Heart right ventricle (tissue), 16 donors: ENCODE measurements around the gene MCF2L2. TPM values are rescaled to one million over a fixed set of nuclear protein-coding genes. Genes with fewer than 3 reads are reported as not detected.
"Not testable (repeated sequence)": the region's sequence is repeated elsewhere in the genome, so short reads cannot be mapped to it uniquely, and the experiment has no call there.

ENCODE experiments used
- ATAC-seq, 8 donors: fragments of 200-7000 bp; cut with Tn5 transposase; one replicate each; pipeline ENCODE4 v1.9.1; 2020; ENCODE audit warnings: mild to moderate bottlenecking in 8 of 8, moderate library complexity in 8 of 8, moderate number of reproducible peaks in 1 of 8
- DNase-seq, 2 donors: peaks; one replicate each; pipeline ENCODE4 v3.0.0-alpha.2; 2020
- H3K27ac ChIP-seq, 10 donors: fragments of 200-600 bp; sonication (generic) in 2 of 10; one replicate each; pipeline versions ENCODE4 v1.5.0 to v1.8.0; 2020 to 2022; ENCODE audit warnings: mild to moderate bottlenecking in 3 of 10
- H3K27me3 ChIP-seq, 7 donors: fragments of 200-600 bp; one replicate each; pipeline ENCODE4 v1.8.0; 2021 to 2022; ENCODE audit warnings: mild to moderate bottlenecking in 2 of 7
- H3K36me3 ChIP-seq, 9 donors: fragments of 200-600 bp; sonication (generic) in 1 of 9; one replicate each; pipeline versions ENCODE4 v1.5.0 to v1.8.0; 2020 to 2022; ENCODE audit warnings: mild to moderate bottlenecking in 2 of 9
- H3K4me1 ChIP-seq, 9 donors: fragments of 200-600 bp; sonication (generic) in 1 of 9; one replicate each; pipeline versions ENCODE4 v1.5.0 to v1.8.0; 2020 to 2022; ENCODE audit warnings: mild to moderate bottlenecking in 4 of 9
- H3K4me3 ChIP-seq, 10 donors: fragments of 200-600 bp; sonication (generic) in 2 of 10; one replicate each; pipeline versions ENCODE4 v1.5.0 to v1.8.0; 2020 to 2022; ENCODE audit warnings: mild to moderate bottlenecking in 7 of 10, moderate library complexity in 2 of 10
- H3K9me3 ChIP-seq, 11 donors: fragments of 200-600 bp in 10 of 11; sonication (generic) in 2 of 11; one replicate each; pipeline versions ENCODE4 v1.5.0 to v1.8.0; 2013 to 2022; ENCODE audit warnings: mild to moderate bottlenecking in 2 of 11, control low read depth in 1 of 11, moderate library complexity in 1 of 11
- CTCF ChIP-seq, 9 donors: fragments of 200-600 bp; sonication (generic) in 2 of 9; IDR thresholded peaks; one replicate each; pipeline versions ENCODE4 v1.5.0 to v1.8.0; 2021 to 2022; ENCODE audit warnings: antibody characterized with exemption in 9 of 9, mild to moderate bottlenecking in 5 of 9, moderate library complexity in 1 of 9
- WGBS, 2 donors: extraction: QIAGEN DNeasy Blood & Tissue Kit; methylation state at CpG; one replicate each; pipeline ENCODE4 v1.1.7; 2013; ENCODE audit warnings: inconsistent platforms in 1 of 2; 5-methylcytosine and 5-hydroxymethylcytosine counted together
- intact Hi-C, 10 donors: fragments of 100-400 bp; cut with DNase I; formaldehyde crosslinking; loops; one replicate each; pipeline versions ENCODE4 v1.11.1 to v1.14.2; 2022
- polyA plus RNA-seq, 2 donors: library from polyadenylated mRNA; stranded (reverse); fragments of 200-250 nt; gene quantifications; one replicate each; pipeline ENCODE4 v1.2.3, GENCODE V29; 2013
- total RNA-seq, 10 donors: library from RNA; stranded (reverse); fragmentation: NEBNext Ultra II Directional in 3 of 10; extraction: Animal tissue kit (Norgen Biotek cat#: 25700) in 3 of 10; gene quantifications; one replicate each; pipeline versions ENCODE4 v1.2.1 to v1.2.4, GENCODE V29; 2021 to 2023
- donor health status: Arrhythmogenic right ventricular cardiomyopathy.
- donor health status: ischemic (EF 13 %, LVEDD 7.1; RV severe dilation, severe dysfunction).
- donor health status: healthy with polysubstance abuse.
- donor health status: DM: no; HTN: yes; CAD: no.
- donor health status: DM: no; HTN: no; CAD: no.
- donor health status: ischemic (EF 25% LVEDD 6.9; RV normal size, moderate dysfunction).
- donor health status: ischemic (EF 25% LVEDD 5.7; RV mildly dilated, moderate dysfunction).
- donor health status: healthy.
- donor health status: DM: yes; HTN: yes; CAD: no.
- donor health status: Ischemic cardiomyopathy.
- donor health status: ischemic (EF 35%, LVEDD 5.7; RV mildly dilated, moderate dysfunction).
- donor health status: nonischemic (EF 11% LVEDD 7.7; RV severe dilation, severe dysfunction).
- donor health status: DM: yes; HTN: yes; CAD: no.
- donor health status: PGD.
- donor health status: ischemic (EF 29% LVEDD 5.4; RV normal size, mild dysfunction).
- donor health status: nonischemic (EF 23%, LVEDD 6.1; RV moderate dilation, normal function).

Gene MCF2L2
- total and polyA plus RNA-seq, 12 donors: 0.09 to 1.5 (median 0.40) TPM; not detected in 1

GRCh38 chr3:183377307-183377959 lies 51.0 kb downstream of the MCF2L2 start:
- H3K9me3 ChIP-seq: no peaks in the 10 kb centered on the region
- DNase-seq: no peak
- no peak overlapping the region for H3K27ac ChIP-seq
- no peaks in the 10 kb centered on the region for H3K36me3 ChIP-seq
- WGBS, 2 donors: 88 to 92% methylated on average over 7 of the region's 7 CpGs
- ATAC-seq: no peak
- H3K4me3 ChIP-seq: no peak overlapping the region
- TF ChIP-seq CTCF (IDR thresholded peaks at IDR 0.05): no peak
- H3K4me1 ChIP-seq: peaks cover 0 to 49% (median 0%) of the 10 kb centered on the region in 9 donors
- intact Hi-C loops: loop anchor here in 1 of 10 donors (10.0 kb wide), 1 partner anchor 123 kb away; the partner anchor contains the start of gene B3GNT5
- H3K27me3 ChIP-seq: peaks cover 0 to 6% (median 0%) of the 10 kb centered on the region in 7 donors

- H3K4me1 ChIP-seq: peaks cover 0 to 43% (median 0%) of the 10 kb centered on the region in 9 donors
- H3K27ac ChIP-seq: peak overlapping the region in 1 of 10 donors; percentile 36
- no peak for DNase-seq
- H3K36me3 ChIP-seq: no peaks in the 10 kb centered on the region
- 83 to 88% methylated on average over 5 of the region's 5 CpGs for WGBS, 2 donors
- peak in 4 of 8 donors; percentile 34 to 68 (median 60) for ATAC-seq
- no peaks in the 10 kb centered on the region for H3K9me3 ChIP-seq
- no peak for TF ChIP-seq CTCF (IDR thresholded peaks at IDR 0.05)
- no peak overlapping the region for H3K4me3 ChIP-seq
- H3K27me3 ChIP-seq: peaks cover 0 to 6% (median 0%) of the 10 kb centered on the region in 7 donors
- intact Hi-C loops: loop anchor here in 1 of 10 donors (10.0 kb wide), 1 partner anchor 121 kb away; the partner anchor contains the start of gene B3GNT5
Observed at GRCh38 chr3:183375787-183376186, 52.6 kb downstream of the MCF2L2 start.

GRCh38 chr3:183375337-183375736 lies 53.1 kb downstream of the MCF2L2 start:
- Histone ChIP-seq H3K36me3 (no peaks in the 10 kb centered on the region), H3K27ac (peak overlapping the region in 1 of 10 donors; percentile 36), H3K4me3 (no peak overlapping the region), H3K9me3 (no peaks in the 10 kb centered on the region), H3K4me1 (peaks cover 0 to 43% (median 0%) of the 10 kb centered on the region in 9 donors), H3K27me3 (peaks cover 0 to 6% (median 0%) of the 10 kb centered on the region in 7 donors)
- DNase-seq (no peak), ATAC-seq (no peak)
- TF ChIP-seq CTCF (IDR thresholded peaks at IDR 0.05): no peak
- WGBS, 2 donors: 79% methylated on average over 6 of the region's 6 CpGs
- intact Hi-C loops: loop anchor here in 1 of 10 donors (10.0 kb wide), 1 partner anchor 121 kb away; the partner anchor contains the start of gene B3GNT5

GRCh38 chr3:183372911-183373310 lies 55.5 kb downstream of the MCF2L2 start:
- intact Hi-C loops: loop anchor here in 1 of 10 donors (10.0 kb wide), 1 partner anchor 118 kb away; the partner anchor contains the start of gene B3GNT5
- H3K27ac ChIP-seq: no peak overlapping the region
- H3K27me3 ChIP-seq: peaks cover 0 to 6% (median 0%) of the 10 kb centered on the region in 7 donors
- no peak for TF ChIP-seq CTCF (IDR thresholded peaks at IDR 0.05)
- no peak overlapping the region for H3K4me3 ChIP-seq
- DNase-seq (no peak), ATAC-seq (no peak)
- H3K9me3 ChIP-seq: no peaks in the 10 kb centered on the region
- no peaks in the 10 kb centered on the region for H3K36me3 ChIP-seq
- 82 to 93% methylated on average over 3 of the region's 3 CpGs for WGBS, 2 donors
- H3K4me1 ChIP-seq: peaks cover 0 to 47% (median 0%) of the 10 kb centered on the region in 9 donors

- WGBS, 2 donors: 73 to 93% methylated on average over 5 of the region's 5 CpGs
- not testable (repeated sequence) for DNase-seq, ATAC-seq, H3K27me3 ChIP-seq, H3K36me3 ChIP-seq, H3K27ac ChIP-seq, H3K4me3 ChIP-seq, H3K9me3 ChIP-seq
- intact Hi-C loops: loop anchor here in 1 of 10 donors (10.0 kb wide), 1 partner anchor 117 kb away; the partner anchor contains the start of gene B3GNT5
- peaks cover 0 to 44% (median 0%) of the 10 kb centered on the region in 9 donors for H3K4me1 ChIP-seq
Observed at GRCh38 chr3:183371600-183371968, 56.8 kb downstream of the MCF2L2 start.
